GM18505 (cell line): ENCODE results near the gene TPX2.

Experiments used
- ATAC-seq: cut with Tn5 transposase; IDR thresholded peaks from one replicate; pipeline ENCODE4 v1.9.1; 2021; ENCODE audit not compliant: unreplicated experiment
- POLR2A ChIP-seq: IDR thresholded peaks from 4 replicates; pipeline ENCODE4 v1.6.1; 2011; ENCODE audit warnings: borderline replicate concordance; ENCODE audit not compliant: insufficient read depth, insufficient read length; ENCODE audit errors: extremely low read depth

Gene TPX2

GRCh38 chr20:31710423-31711108 lies 28.5 kb upstream of the TPX2 start:
- TF ChIP-seq POLR2A = no peak
- no peak for ATAC-seq

GRCh38 chr20:31711179-31712111 lies 27.6 kb upstream of the TPX2 start:
- ATAC-seq = no peak
- TF ChIP-seq POLR2A = no peak

GRCh38 chr20:31712112-31712553 lies 27.0 kb upstream of the TPX2 start:
- TF ChIP-seq POLR2A = no peak
- ATAC-seq = no peak

- TF ChIP-seq POLR2A = no peak
- no peak for ATAC-seq
These were observed 26.4 kb upstream of the TPX2 start for GRCh38 chr20:31712564-31713311.

- TF ChIP-seq POLR2A = no peak
- ATAC-seq = no peak
These were observed 25.5 kb upstream of the TPX2 start for GRCh38 chr20:31713312-31714273.

GRCh38 chr20:31715766-31716165 lies 23.3 kb upstream of the TPX2 start:
- no peak for ATAC-seq
- TF ChIP-seq POLR2A = no peak

GRCh38 chr20:31716351-31716750 lies 22.7 kb upstream of the TPX2 start:
- no peak for TF ChIP-seq POLR2A
- no peak for ATAC-seq

- TF ChIP-seq POLR2A = no peak
- no peak for ATAC-seq
These were observed 22.1 kb upstream of the TPX2 start for GRCh38 chr20:31716818-31717477.

GRCh38 chr20:31717478-31718201 lies 21.4 kb upstream of the TPX2 start:
- ATAC-seq = peak; percentile 37
- no peak for TF ChIP-seq POLR2A

- no peak for TF ChIP-seq POLR2A
- no peak for ATAC-seq
These were observed 20.0 kb upstream of the TPX2 start for GRCh38 chr20:31718952-31719643.
